Measurements from ENCODE around the gene AP3S2. TPM values are rescaled to one million over a fixed set of nuclear protein-coding genes. Genes with fewer than 3 reads are reported as not detected.

AP3S2 gene
- total RNA-seq, 4 donors from 2014 or later: 18.2 to 49.0 (median 30.3) TPM

- no peak overlapping the region for H3K4me3 ChIP-seq
- DNase-seq: no peak
- no peaks in the 10 kb centered on the region for H3K27me3 ChIP-seq
- WGBS, 2 donors: 71 to 87% methylated on average over 6 to 8 of the region's 8 CpGs
- intact Hi-C loops (cut with DNase I): no loop called here
- TF ChIP-seq CTCF (IDR thresholded peaks at IDR 0.05) (no peak), POLR2A (IDR thresholded peaks at IDR 0.05) (no peak)
- H3K27ac ChIP-seq: peak overlapping the region in 3 of 4 donors; percentile 62 to 81 (median 79)
- H3K4me1 ChIP-seq: peaks cover 18 to 36% (median 21%) of the 10 kb centered on the region in 3 donors
- no peaks in the 10 kb centered on the region for H3K9me3 ChIP-seq
- H3K36me3 ChIP-seq: peaks cover 0 to 31% (median 6%) of the 10 kb centered on the region in 3 donors
Measured at GRCh38 chr15:89829161-89829560, 64.6 kb downstream of the AP3S2 start.

DNA sequence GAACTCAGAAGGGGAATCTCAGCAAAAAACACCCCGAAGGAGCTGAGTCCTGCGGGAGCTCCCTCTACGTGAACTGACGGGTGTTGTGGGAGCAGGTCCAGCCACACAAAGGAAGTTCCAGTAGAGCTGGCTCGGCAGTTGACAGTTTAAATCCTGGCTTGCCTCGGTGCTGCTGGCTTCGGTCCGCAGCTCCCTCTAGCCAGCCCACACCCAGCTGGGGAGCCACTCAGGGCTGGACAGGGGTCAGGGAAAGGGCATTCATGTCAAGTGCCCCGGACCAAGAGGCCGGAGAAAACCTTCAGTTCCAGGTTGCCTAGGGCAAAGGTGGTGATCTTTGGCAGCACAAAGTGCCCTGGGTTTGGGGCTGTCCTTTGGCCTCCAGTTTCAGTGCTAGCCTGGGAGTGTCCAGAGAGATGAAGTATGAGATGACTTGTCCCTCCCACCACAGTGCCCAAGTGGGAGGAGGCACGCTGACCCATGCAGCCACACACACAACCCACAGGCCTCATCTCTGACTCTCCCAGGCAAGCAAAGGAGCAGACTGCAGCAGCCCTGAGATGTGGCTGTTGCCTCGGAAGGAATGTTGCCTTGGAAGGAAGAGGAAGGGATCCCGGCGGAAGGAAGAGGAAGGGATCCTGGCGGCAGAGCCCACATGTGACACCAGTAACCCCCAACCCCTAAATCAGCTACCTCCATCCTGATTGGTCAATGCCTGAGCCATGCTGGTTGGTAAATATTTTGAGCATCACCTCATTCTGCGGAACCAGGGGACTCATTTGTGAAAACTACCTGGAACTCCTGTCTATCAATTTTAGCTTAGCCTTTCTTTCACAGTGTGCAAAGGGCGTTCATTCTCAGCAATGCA is 65.3 kb downstream of the AP3S2 start:
- Histone ChIP-seq H3K27ac (peak overlapping the region; percentile 40 to 81 (median 70)), H3K27me3 (peaks cover 0 to 1% (median 0%) of the 10 kb centered on the region in 4 donors), H3K9me3 (no peaks in the 10 kb centered on the region), H3K36me3 (peaks cover 0 to 25% (median 1%) of the 10 kb centered on the region in 3 donors), H3K4me1 (peaks cover 18 to 35% (median 21%) of the 10 kb centered on the region in 3 donors), H3K4me3 (peak overlapping the region in 1 of 4 donors; percentile 12)
- 34 to 61% methylated on average over 10 to 12 of the region's 17 CpGs for WGBS, 2 donors
- TF ChIP-seq POLR2A (IDR thresholded peaks at IDR 0.05): no peak
- intact Hi-C loops (cut with DNase I): no loop called here
- no peak for DNase-seq

- intact Hi-C loops (cut with DNase I): no loop called here
- Histone ChIP-seq H3K36me3 (peaks cover 0 to 18% (median 0%) of the 10 kb centered on the region in 3 donors), H3K4me3 (peak overlapping the region in 1 of 4 donors; percentile 12), H3K4me1 (peaks cover 18 to 42% (median 21%) of the 10 kb centered on the region in 3 donors), H3K9me3 (no peaks in the 10 kb centered on the region), H3K27ac (peak overlapping the region; percentile 40 to 81 (median 70)), H3K27me3 (peaks cover 0 to 4% (median 0%) of the 10 kb centered on the region in 4 donors)
- TF ChIP-seq POLR2A (IDR thresholded peaks at IDR 0.05) (no peak), CTCF (IDR thresholded peaks at IDR 0.05) (no peak)
- WGBS, 2 donors: 72 to 76% methylated on average over 3 to 4 of the region's 4 CpGs
- DNase-seq: no peak
Measured at GRCh38 chr15:89827829-89828228, 66.0 kb downstream of the AP3S2 start.

DNA sequence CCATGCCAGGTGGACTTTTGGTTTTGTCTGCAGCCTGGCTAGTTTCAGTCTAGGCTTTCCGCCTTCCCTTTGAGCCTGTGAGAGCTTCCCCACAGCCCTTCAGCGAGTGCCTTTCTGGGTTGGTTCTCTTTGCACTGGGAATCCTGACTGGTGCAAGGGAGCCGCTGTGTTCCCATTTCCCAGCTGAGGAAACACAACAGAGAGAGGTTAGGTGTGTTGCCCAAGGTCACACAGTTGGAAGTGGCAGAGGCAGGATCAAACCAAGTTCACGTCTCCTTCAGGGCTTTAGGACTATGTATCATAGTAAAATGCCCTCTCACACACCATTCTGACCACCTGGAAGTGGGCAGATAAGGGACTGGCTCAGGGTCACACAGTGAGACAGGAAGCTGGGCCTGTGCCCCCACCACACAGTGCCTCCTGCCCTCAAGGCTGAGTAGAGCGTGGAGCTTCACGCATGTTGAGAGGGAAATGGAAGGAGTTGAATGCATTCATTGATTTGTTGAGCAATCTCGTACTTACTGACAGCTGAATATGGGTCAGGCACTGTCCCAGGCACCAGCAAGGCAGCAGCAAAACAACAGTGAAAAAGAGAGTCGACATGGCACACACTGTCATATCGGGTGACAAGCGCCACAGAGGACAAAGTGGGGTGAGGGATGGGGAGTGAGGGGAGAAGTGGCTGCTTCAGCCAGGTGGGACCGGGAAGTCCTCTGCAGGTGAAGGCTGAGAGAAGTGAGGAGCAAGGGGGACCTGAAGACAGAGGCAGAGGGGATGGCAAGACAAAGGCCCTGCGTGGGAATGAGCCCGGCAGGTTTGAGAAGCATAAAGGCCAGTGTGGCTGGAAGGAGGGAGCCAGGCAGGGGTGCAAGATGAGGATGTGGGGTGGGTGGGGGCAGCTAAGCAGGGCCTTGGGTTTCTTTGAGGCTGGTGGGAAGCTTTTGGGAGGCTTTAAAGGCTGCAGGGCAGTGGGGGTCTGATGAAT is 66.8 kb downstream of the AP3S2 start:
- peaks cover 0 to 9% (median 0%) of the 10 kb centered on the region in 3 donors for H3K36me3 ChIP-seq
- no peak for TF ChIP-seq CTCF (IDR thresholded peaks at IDR 0.05)
- TF ChIP-seq POLR2A (IDR thresholded peaks at IDR 0.05): no peak
- 84 to 93% methylated on average over 10 to 12 of the region's 13 CpGs for WGBS, 2 donors
- peaks cover 0 to 12% (median 0%) of the 10 kb centered on the region in 4 donors for H3K27me3 ChIP-seq
- H3K9me3 ChIP-seq: no peaks in the 10 kb centered on the region
- intact Hi-C loops (cut with DNase I): no loop called here
- H3K4me3 ChIP-seq: no peak overlapping the region
- no peak for DNase-seq
- peak overlapping the region in 2 of 4 donors; percentile 62 to 81 for H3K27ac ChIP-seq
- H3K4me1 ChIP-seq: peaks cover 21 to 44% (median 21%) of the 10 kb centered on the region in 3 donors

DNA sequence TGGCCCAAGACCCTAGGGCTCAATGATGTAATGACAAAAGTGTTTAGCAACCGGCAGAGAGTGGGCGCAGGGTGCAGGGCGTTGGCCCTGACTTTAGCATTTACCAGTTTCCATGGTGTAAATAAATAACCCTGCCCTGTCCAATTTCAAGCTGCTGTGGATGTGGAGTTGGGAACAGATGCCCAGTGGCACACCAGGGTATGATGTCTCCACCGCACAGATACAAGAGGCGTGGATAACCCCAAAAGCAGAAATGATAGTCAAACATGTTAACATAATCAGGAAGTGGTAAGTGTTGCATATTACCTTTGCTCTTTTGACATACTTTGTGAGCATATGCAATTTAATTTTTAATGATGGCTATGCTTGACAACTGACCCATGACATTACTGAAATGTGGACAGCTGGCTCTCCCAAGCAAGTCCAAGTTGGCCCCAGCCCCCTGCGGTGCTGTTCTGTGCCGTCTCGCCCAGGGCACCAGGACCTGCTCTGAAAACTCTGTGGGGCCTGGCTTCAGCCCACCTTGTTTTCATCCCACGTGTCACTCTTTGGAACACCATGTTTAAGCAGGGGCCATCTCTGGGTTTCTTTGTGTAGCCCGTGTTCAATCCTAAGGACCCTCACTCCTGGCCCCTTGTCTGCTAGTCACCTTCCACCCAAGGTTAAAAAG is 68.4 kb downstream of the AP3S2 start:
- no peak for DNase-seq
- WGBS, 2 donors: 73 to 90% methylated on average over 6 to 10 of the region's 10 CpGs
- peaks cover 21 to 44% (median 21%) of the 10 kb centered on the region in 3 donors for H3K4me1 ChIP-seq
- no peak overlapping the region for H3K4me3 ChIP-seq
- no peaks in the 10 kb centered on the region for H3K9me3 ChIP-seq
- H3K36me3 ChIP-seq: no peaks in the 10 kb centered on the region
- peaks cover 0 to 18% (median 0%) of the 10 kb centered on the region in 4 donors for H3K27me3 ChIP-seq
- H3K27ac ChIP-seq: no peak overlapping the region
- intact Hi-C loops (cut with DNase I): no loop called here
- TF ChIP-seq POLR2A (IDR thresholded peaks at IDR 0.05) (no peak), CTCF (IDR thresholded peaks at IDR 0.05) (no peak)

Data from esophagus squamous epithelium (tissue), 5 donors.